Stromal cell of bone marrow (primary cell): ENCODE results near the gene AHI1.

Source experiments
- DNase-seq: peaks from one replicate; pipeline ENCODE4 v3.0.0-alpha.2; 2012; ENCODE audit warnings: low read depth

AHI1 gene

DNA sequence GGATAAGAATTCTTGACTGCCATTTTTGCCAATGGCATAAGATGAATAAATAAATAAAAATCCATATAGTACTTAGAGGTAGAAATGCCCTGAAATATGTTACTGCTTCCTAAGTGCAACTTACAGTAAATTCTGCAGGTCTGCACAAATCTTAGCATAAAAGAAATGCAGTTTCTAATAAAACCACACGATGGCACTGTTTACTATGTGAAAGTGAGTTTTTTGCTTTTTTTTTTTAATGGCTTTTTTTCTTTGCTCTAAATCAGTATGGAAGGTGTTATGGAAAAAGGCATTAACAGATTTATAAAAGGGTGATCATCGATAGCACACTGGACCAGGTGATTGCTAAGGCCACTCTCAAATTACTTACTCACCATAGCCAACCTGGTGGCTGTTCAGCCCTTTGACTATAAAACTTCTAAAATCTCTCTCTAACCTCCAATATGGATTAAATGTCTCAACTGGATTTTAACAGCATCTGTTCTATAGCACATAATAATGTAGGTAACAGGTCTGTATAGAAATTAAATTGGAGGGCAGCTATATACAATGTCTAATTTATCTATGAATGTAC lies 45.8 kb downstream of the AHI1 start:
- no peak for DNase-seq

DNA sequence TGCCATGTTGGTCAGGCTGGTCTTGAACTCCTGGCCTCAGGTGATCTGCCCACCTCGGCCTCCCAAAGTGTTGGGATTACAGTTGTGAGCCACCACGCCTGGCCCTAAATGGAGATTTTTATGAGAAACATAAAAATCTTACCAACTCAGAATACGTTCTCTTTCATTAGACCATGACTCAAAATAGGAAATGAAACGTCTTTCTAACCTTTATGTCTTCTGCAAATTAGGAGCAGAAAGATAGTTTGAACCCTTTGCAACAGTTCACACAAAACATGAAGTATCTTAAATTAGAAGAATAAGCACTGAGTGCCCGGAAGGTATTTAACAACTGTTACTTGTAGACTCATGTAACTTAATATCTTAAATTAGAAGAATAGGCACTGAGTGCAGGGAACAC lies 48.3 kb downstream of the AHI1 start:
- no peak for DNase-seq

DNA sequence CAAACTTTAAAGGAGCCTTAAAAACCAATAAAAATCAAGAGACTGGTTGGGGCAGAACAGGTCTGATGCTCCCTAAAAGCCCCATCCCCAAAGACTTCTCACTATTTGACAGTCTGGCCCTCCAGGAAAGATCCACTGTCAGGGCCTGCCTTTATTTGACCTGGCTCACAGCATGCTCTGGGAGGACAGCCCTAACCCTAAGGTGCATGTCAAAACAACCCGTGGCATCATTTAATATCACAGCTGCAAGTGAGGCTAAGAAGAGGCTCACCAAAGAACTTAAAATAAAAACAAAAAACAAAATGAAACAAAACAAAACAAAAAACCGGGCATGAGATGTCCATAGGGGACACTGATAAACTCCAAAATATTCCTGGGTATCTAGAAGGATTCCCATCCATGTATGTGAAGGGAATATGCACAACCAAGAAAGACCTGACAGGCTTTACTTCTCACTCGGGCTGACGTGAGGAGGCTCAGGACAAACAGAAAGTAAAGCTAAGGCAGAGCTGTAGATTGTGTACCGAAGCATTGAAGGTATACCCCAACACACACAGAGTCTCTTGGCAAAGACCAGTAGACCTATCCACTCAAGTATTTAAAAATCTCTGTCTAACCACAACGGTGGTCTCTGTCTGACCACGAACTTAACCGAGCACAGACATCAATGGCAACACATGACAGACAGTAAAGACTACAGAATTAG lies 57.3 kb downstream of the AHI1 start:
- no peak for DNase-seq

DNA sequence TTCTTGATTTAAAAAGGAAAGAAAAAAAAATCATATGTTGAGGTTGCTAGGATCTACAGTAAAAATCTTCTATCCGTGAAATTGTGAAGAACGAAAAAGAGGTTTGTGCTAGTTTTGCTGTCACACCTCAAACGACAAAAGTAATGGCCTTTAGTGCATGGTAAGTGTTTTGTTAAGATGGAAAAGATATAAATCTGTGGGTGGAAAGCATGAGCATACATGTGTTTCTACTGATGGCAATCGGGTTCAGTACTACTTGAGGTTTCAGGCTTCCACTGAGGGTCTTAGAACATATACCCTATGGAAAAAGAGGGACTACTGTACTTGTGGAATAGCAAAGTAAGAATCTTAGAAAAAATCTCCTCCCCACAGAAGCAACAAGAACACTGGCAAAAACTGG lies 58.0 kb downstream of the AHI1 start:
- DNase-seq, result no peak

DNA sequence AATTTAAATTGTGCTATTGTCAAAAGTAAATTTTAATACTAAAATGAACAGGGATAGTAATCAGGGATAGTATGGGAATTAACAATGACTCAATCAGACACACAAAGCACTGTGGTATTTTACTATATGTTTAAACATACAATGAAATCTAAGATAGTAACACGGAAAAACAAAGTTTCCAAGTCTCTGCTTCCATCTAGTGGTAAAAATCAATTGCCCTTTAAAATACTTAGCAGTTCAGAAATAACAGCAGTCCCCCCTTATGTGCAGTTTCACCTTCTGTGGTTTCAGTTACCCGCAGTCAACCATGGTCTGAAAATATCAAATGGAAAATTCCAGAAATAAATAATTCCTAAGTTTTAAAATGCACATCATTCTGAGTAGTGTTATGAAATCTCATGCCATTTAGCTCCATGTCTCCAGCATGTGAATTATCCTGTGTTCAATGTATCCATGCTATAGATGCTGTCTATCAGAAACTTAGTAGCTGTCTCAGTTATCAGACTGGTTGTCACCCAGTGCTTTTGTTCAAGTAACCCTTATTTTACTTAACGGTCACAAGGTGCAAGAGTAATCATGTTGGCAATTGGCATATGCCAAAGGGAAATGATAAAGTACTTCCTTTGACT lies 58.5 kb downstream of the AHI1 start:
- DNase-seq, result no peak

DNA sequence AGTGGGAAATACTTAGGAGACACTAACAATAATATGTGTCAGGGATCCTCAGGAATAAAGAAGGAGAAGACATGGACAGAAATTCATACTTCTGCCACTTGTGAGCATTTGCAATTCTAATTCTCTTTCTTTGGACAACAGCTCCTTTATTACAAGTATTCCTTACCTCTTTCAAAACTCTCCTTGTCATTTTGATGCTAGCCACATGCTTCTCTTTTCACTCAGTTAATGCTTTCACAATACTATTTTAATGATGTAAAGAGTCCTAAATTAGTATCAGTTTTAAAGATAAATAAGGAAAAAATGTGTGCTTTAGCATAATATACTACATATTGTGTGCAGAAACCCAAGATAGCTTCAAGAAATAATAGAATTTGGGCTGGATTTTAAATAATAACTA lies 62.5 kb downstream of the AHI1 start:
- DNase-seq, result no peak

DNA sequence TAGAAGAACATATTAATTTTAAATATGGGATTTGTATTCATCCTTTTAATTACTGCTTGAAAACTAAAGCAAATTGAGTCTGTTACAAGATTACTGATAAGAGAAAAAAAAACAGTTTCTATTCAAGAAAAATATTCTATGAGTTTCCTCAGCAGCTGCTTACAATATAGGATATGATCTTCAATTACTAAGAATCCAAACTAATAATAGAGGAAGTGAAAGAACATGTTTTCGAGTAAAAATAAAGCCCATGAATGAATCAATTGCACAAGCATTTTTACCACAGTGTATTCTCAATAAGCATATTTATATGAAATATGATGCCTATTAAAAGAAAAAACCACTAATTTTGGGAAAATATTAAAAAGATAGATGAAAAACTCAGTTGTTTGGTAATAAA lies 63.4 kb downstream of the AHI1 start:
- no peak for DNase-seq

DNA sequence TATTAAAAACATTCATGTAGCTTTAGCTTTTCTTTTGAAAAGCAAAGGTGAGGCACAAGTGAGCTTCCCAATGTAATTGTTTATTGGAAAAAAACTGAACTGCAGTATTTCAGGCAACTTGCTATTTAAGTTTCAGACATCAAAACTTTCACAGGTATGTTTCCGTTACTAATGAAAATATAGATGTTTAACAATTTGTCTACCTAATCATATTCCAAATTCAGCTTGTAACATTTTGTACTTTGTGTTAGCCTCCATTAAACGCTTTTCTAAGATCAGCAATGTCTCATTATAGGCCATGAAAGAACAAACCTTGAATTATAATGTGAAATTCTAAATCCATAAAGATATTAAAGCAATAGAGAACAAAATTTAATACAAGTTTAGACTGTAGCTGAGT lies 69.5 kb downstream of the AHI1 start:
- DNase-seq, result no peak

DNA sequence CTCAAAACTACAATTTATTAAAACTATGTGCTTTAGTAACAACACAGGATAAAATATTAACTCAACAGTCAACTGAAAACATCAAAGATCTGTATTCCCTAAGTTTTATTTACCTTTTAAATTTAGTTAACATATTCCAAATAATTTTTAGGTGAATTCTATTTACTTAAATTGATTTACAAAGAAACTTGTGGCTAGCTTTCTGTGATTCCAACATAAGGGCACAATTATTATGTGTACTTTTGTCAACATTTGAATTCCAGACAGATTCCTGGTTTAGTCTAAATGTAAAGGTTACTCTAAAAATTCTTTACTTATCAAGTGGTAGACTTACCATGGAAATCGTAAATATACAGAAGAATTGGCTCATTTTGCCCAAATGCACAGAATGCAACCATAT lies 70.7 kb downstream of the AHI1 start:
- DNase-seq, result no peak

DNA sequence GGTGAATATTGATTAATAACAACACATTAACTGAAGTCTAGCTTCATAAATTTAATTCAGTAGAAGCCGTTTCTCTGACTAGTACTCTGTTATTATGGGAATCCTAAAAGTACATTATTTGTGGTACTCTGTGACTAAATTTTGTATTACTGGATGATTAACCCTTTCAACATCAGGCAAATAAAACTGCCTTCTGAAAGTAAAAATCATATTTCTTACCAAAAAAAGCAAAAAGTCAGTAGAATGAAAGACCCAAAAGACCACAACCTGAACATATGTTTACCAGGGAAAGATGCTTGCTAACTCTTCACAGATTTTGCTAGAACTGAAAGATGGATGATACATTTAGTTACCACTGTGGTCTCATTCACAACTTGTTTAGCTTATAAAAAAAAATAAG lies 73.2 kb downstream of the AHI1 start:
- DNase-seq, result no peak

DNA sequence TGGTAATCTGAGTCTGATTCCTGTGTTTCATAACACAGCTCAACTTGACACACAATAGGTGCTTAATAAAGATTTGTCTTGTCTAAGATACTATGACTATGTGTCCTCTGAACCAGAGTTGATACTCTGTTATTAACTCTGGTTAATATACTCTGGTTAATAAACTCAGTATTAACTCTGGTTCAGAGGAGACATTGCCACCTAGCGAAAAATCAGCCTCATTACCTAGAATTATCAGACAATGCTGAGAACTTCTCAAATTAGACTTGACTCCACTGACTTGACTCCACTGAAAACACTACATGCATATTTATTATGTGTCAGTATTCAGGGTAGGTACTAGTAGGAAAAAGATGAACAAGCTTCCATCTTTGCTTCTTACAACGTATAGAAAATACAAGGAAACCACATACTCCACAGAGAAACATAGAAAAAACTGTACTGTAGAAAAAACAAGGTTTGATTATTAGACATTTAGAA lies 73.9 kb downstream of the AHI1 start:
- DNase-seq, result peak; percentile 26

DNA sequence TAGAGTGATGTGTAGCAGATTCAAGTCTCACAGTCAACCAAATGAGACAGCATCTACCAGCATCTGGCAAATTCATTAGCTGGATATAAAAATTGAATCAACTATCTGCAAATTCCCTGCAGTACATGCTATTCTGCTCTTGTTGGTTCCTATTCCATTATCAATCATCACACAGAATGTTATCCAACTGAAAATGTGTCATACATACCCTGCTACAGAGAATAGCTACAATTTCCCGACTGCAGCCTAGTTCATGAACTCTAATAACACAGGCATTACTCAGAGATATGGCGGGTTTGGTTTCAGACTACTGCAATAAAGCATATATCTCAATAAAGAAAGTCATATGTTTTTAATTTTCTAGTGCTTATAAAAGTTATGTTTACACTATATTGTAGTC lies 78.4 kb downstream of the AHI1 start:
- DNase-seq, result peak; percentile 38

DNA sequence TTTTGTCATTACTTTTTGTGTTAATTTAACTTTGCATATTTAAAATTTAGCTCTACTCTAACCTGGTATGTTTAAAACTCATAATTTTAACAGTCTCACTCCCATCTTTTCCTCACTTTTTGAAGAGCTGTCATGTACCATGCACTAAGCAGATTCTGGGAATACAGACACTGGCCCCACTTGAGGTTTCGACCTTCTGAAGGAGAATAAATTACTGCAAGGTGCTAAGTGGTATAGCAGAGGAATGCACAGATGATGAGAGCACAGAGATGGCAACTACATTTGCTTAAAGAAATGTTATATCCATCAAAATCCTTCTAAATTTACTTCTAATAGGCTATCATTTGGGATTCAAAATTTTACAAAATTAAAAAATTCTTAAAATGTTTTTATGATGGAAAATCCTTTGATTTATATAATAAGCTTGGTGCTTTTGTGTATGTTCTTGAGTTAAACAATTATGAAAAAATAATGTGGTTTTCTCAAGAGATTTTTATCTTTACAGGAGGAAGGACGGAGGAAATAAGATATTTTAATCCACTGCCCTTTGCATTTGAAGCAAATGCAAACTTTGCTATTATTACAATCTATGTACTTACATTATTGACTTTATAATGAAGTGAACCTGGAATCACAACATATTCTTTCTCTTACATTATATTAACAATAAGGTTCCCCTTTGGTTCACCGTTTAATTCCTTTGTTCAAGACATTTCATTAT lies 79.3 kb downstream of the AHI1 start:
- DNase-seq, result no peak

DNA sequence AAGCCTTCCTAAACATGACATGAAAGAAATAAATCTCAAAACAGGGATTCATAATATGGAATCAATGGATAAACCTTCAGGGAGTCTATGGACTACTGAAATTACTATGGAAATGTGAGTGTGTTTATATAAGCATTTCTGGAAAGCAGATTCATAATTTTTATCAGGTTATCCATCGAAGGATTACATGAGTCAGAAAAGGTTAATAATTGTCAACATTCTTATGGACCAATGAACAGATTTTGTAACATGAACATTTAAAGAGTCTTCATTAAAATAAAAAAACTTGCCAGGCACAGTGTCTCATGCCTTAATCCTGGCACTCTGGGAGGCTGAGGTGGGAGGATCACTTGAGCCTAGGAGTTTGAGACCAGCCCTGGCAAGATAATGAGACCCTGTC lies 84.8 kb downstream of the AHI1 start:
- no peak for DNase-seq

DNA sequence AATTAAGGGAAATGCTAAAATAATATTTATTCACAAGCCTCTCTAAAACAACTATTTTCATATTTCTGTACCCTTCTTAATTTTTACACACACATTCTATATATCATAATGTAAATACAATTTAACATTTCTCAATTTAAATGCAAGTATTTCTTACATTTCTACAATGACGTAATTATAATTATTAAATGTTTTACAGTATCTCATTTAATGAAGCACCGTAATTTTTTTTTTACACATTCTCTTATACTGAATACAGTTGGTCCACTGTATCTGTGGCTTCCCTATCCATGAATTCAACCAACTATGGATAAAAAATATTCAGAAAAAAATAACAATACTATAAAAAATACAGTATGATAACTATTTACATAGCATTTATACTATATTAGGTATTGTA lies 85.7 kb downstream of the AHI1 start:
- DNase-seq, result no peak

DNA sequence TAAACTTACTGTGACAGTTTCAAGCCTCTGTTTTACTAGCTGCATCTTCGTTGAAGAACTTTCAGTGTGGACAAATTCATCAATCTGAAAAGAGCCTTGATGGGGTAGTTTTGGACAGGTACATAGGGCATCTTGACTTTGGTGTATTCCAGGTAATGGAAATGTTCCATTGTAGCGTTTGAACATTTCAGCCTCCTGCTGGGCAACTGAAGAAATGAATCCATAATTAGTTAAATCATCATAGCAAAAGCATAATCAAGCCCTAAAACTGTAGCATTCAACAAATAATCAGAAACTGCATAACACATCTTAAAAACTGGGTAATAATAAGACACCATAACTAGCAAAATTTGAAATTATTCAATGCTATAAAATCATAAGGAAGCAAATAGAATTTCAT lies 86.2 kb downstream of the AHI1 start:
- DNase-seq, result no peak

DNA sequence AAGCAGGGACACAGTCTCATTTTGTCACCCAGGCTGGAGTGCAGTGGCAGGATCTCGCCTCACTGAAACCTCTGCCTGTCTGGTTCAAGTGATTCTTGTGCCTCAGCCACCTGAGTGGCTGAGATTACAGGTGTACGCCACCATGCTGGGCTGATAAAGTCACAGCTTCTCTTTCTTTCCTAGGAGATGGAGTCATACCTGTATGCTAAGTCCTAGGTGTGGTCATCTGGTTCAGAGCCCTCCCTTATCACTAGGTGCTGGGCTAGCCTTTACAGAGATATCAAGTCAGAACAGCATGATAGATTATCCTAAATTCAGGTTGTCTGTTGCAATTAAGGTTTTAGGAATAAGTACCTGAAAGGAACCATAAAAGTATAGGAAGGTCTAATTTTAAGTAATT lies 86.7 kb downstream of the AHI1 start:
- DNase-seq, result no peak

DNA sequence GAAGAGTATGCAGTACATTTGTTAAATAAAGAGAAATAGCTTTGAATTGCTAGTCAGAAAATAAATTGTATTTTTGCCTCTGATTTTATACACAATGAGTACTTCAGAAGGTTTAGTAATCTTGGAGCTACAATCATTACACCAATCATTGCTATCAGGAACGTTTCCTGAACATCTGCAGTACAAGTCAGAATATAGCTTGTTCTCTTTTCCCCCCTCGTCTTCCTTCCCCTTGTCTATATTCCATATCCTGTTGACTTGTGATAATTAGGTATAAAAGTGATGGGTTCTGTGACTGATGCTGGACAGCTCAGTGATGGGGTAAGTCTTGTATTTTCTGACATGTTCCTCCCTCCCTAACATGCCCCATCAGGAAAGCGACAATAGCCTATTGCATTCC lies 94.0 kb downstream of the AHI1 start:
- no peak for DNase-seq

DNA sequence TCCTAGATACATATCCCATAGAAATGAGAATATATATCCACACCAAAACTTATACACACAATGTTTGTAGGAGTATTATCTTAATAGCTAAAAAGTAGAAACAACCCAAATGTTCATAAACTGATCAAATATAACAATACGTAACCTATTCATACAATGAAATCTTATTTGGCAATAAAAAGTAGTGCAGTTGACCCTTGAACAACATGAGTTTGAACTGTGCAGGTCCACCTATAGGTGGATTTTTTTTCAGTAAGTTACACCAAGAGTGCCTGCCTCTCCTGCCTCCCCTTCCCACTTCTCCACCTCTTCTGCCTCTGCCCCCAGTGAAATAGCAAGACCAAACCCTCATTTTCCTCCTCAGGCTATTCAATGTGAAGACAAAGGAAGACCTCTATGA lies 95.2 kb downstream of the AHI1 start:
- DNase-seq, result no peak

DNA sequence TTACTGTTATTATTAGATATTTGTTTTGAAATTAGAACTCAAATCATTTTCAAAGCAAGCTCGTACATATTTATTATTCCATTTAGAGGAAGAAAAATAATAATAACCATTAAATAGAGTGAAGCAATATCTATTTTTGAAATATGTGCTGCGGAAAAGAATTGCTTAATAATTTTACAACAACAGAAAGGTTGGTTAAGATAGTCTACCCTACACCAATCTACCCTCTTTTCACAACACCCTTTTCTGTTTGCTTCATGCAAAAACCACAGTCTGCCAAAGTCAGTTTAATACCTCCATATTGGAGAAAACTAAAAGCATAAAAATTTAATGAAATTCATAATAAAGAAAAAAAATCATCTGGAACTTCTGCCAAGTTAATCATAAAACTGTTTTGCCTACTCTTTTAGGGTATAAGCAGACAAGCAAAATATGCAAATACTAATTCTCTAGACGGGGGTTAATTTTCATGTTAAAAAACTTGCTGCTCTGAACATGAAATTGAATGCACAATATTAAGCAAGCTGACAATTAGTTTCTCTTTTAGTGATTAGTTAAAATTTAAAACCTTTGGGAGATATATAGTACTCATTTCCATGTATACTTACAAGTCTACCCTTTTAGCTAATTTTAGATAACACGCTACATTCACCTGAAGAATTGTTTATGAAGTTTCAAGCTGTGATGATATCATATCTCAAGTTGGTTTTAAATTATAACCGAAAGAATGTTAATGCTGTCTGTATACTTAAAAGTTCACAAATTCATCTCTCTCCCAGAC lies 100.2 kb downstream of the AHI1 start:
- no peak for DNase-seq

DNA sequence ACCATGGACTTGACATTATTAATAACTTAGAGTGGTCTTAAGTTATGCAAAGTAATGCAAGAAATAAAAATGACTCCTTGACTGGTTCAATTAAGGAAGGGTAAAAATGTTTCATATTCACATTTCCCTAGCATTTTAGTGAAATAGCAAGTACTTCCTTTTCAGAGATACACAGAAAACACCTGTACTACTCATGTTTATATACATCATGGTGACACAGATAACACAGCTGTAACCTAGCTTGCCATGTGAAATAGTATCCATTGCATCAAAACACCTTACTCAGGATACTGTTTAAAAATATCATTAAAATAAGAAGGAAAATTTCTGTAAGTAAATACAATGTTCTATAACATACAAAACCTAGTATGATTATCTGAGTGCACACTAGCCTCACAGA lies 102.4 kb downstream of the AHI1 start:
- DNase-seq, result no peak

DNA sequence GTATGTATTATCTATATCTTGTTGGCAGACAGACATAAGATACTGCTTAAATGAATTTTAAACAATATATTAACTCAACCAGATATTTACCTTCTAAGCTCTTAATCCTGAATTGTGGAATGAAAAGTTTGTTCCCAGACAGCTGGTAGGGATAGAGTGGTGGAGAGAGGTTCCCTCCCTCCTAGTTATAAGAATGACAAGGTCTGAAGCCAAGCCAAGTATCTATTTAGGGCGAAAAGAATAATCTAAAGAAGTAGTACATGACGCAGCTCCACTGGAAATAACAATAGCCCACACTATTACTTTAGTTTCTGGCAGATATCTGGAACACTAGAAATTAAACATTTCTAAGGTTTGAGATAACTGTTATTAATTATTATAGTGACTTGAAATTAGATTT lies 104.3 kb downstream of the AHI1 start:
- no peak for DNase-seq
